ENCODE measurements around the gene RNF41. TPM values are rescaled to one million over a fixed set of nuclear protein-coding genes. Genes with fewer than 3 reads are reported as not detected.

The RNF41 gene
- total and polyA plus RNA-seq, 2 donors (not counting 3 experiments of a cell fraction or from before 2014, with no cell fraction given) = 88.3 to 203 TPM

GRCh38 chr12:56236091-56236490 is 14.4 kb upstream of the RNF41 start:
- Histone ChIP-seq H3K9me1 (replicated peaks; ENCODE audit: control insufficient read depth, extremely low read depth, insufficient read depth, low read length) (no peaks in the 10 kb centered on the region), H3K27ac (ENCODE audit: insufficient read depth, low read depth, low read length) (no peak overlapping the region), H3K4me1 (ENCODE audit: control insufficient read depth, extremely low read depth, insufficient read depth, low read length) (no peaks in the 10 kb centered on the region), H3K9ac (replicated peaks; ENCODE audit: extremely low read depth, insufficient read depth, low read length) (no peak overlapping the region), H3K9me3 (replicated peaks; ENCODE audit: control insufficient read depth, insufficient read depth, low read length) (no peaks in the 10 kb centered on the region), H3K79me2 (ENCODE audit: control insufficient read depth, insufficient read depth, low read length) (no peaks in the 10 kb centered on the region), H4K20me1 (replicated peaks; ENCODE audit: control insufficient read depth, extremely low read depth, insufficient read depth, low read length) (no peaks in the 10 kb centered on the region), H3K27me3 (ENCODE audit: control insufficient read depth in 2 of 2, insufficient read depth in 2 of 2, low read length in 2 of 2) (no peaks in the 10 kb centered on the region), H3K36me3 (ENCODE audit: control insufficient read depth in 2 of 2, extremely low read depth in 1 of 2, insufficient read depth in 2 of 2, low read length in 2 of 2) (peaks cover 6 to 22% of the 10 kb centered on the region in 2 experiments), H3K4me2 (ENCODE audit: insufficient read depth, low read length) (no peak overlapping the region), H3K4me3 (replicated peaks in 1 of 3; ENCODE audit: insufficient read depth in 1 of 3, low read depth in 1 of 3, low read length in 3 of 3) (no peak overlapping the region), H2AFZ (ENCODE audit: low read depth, low read length) (no peak overlapping the region)
- dilution Hi-C loops (cut with MboI; ENCODE audit: extremely low pct_ligation_motif_present, low sequenced_read_pairs) (no loop called here), intact Hi-C loops (cut with micrococcal nuclease) (no loop called here)
- BruUV-seq (replicated peaks) = no TSS peak
- FAIRE-seq (no peak), DNase-seq (ENCODE audit: low read depth, low spot score) (no peak)
- POLR2A ChIA-PET = no interaction called here
- CTCF ChIA-PET = interaction anchor here (0.9 to 2.0 kb wide), 2 partner anchors 13 to 47 kb away, joined by 3 to 6 read pairs; partner anchors contain the start of genes RNF41 and SMARCC2
- TF ChIP-seq JUN (IDR thresholded peaks at IDR 0.05; ENCODE audit: borderline replicate concordance, insufficient read depth, insufficient read length, low read depth) (no peak), POLR2AphosphoS5 (IDR thresholded peaks at IDR 0.05; ENCODE audit: insufficient read depth, low read depth, low read length) (no peak), MAX (IDR thresholded peaks at IDR 0.05; ENCODE audit: insufficient read depth, insufficient read length) (no peak), CTCF (IDR thresholded peaks at IDR 0.05; ENCODE audit: extremely low read depth in 1 of 2, insufficient read depth in 1 of 2, low read depth in 1 of 2, low read length in 2 of 2) (no peak), EZH2 (IDR thresholded peaks at IDR 0.05; ENCODE audit: borderline replicate concordance, low read depth, low read length, severe bottlenecking) (no peak), MYC (IDR thresholded peaks at IDR 0.05; ENCODE audit: low read depth, low read length) (no peak), GATA2 (IDR thresholded peaks at IDR 0.05; ENCODE audit: insufficient read depth, insufficient read length, low read depth, low read length) (no peak), FOS (IDR thresholded peaks at IDR 0.05; ENCODE audit: borderline replicate concordance, insufficient read depth, low read length) (no peak), POLR2A (IDR thresholded peaks at IDR 0.05; ENCODE audit: low read depth, low read length) (no peak)

Measured in endothelial cell of umbilical vein (primary cell).